Spleen (tissue), 11 donors: ENCODE measurements around the gene LY86. TPM values are rescaled to one million over a fixed set of nuclear protein-coding genes. Genes with fewer than 3 reads are reported as not detected.

Source experiments
- DNase-seq: peaks from one replicate; pipeline ENCODE4 v3.0.0-alpha.2; 2020
- H3K27ac ChIP-seq, 8 donors: fragments of 200-600 bp; sonication (generic) in 7 of 8; 1 replicate in 4 of 8; 2 replicates in 4 of 8; pipeline versions ENCODE4 v1.5.0 to v1.8.0; 2016 to 2021; ENCODE audit warnings: inconsistent platforms in 4 of 8, mild to moderate bottlenecking in 4 of 8, moderate library complexity in 1 of 8
- H3K27me3 ChIP-seq, 7 donors: fragments of 200-600 bp; sonication (generic) in 6 of 7; replicated peaks in 1 of 7; 1 replicate in 4 of 7; 2 replicates in 3 of 7; pipeline versions ENCODE4 v1.5.0 to v1.8.0; 2016 to 2021; ENCODE audit warnings: inconsistent platforms in 3 of 7, mild to moderate bottlenecking in 1 of 7
- H3K36me3 ChIP-seq, 6 donors: fragments of 200-600 bp; sonication (generic) in 5 of 6; 1 replicate in 4 of 6; 2 replicates in 2 of 6; pipeline versions ENCODE4 v1.5.0 to v1.8.0; 2016 to 2021; ENCODE audit warnings: inconsistent platforms in 2 of 6
- H3K4me1 ChIP-seq, 6 donors: fragments of 200-600 bp; sonication (generic) in 5 of 6; 1 replicate in 3 of 6; 2 replicates in 3 of 6; pipeline versions ENCODE4 v1.5.0 to v1.8.0; 2016 to 2021; ENCODE audit warnings: inconsistent platforms in 3 of 6
- H3K4me3 ChIP-seq, 8 donors: fragments of 200-600 bp; sonication (generic) in 7 of 8; 1 replicate in 4 of 8; 2 replicates in 4 of 8; pipeline versions ENCODE4 v1.5.0 to v1.8.0; 2016 to 2021; ENCODE audit warnings: inconsistent platforms in 4 of 8, mild to moderate bottlenecking in 4 of 8, moderate library complexity in 2 of 8
- H3K9me3 ChIP-seq, 8 donors: fragments of 200-600 bp; sonication (generic) in 7 of 8; 1 replicate in 4 of 8; 2 replicates in 4 of 8; pipeline versions ENCODE4 v1.5.0 to v1.8.0; 2016 to 2021; ENCODE audit warnings: inconsistent platforms in 4 of 8
- CTCF ChIP-seq, 11 experiments: fragments of 200-600 bp in 7 of 11; fragments of 450-650 bp in 4 of 11; sonication (generic) in 4 of 11; IDR thresholded peaks in 8 of 11; conservative IDR thresholded peaks in 3 of 11; 1 replicate in 7 of 11; 2 replicates in 4 of 11; pipeline versions ENCODE4 v1.4.0 to v1.8.0; 2016 to 2021; ENCODE audit warnings: antibody characterized with exemption in 11 of 11, inconsistent platforms in 4 of 11, mild to moderate bottlenecking in 1 of 11
- POLR2A ChIP-seq, 3 donors: fragments of 450-650 bp; IDR thresholded peaks; one replicate each; pipeline ENCODE4 v1.5.1; 2017; ENCODE audit warnings: antibody characterized with exemption in 3 of 3, mild to moderate bottlenecking in 1 of 3
- POLR2AphosphoS5 ChIP-seq, 3 donors: sonication (generic); formaldehyde crosslinking; IDR thresholded peaks; one replicate each; pipeline ENCODE4 v1.5.1; 2017; ENCODE audit warnings: antibody characterized with exemption in 3 of 3
- WGBS, 5 donors: extraction: QIAGEN DNeasy Blood & Tissue Kit in 3 of 5; methylation state at CpG; one replicate each; pipeline versions ENCODE4 v1.1.5 to v1.1.7; 2013 to 2018; 5-methylcytosine and 5-hydroxymethylcytosine counted together
- intact Hi-C: fragments of 100-400 bp; cut with DNase I; formaldehyde crosslinking; loops from one replicate; pipeline ENCODE4 v1.15.0; 2023; ENCODE audit warnings: low total_unique reads
- polyA plus RNA-seq, 3 donors: library from polyadenylated mRNA; stranded (reverse); fragments of 200-250 nt; gene quantifications; one replicate each; pipeline ENCODE4 v1.2.1, GENCODE V29; 2013
- total RNA-seq, 7 donors: library from RNA; depleted of rRNA in 3 of 7; stranded (reverse); fragments of >200 nt in 3 of 7; fragmentation: NEBNext Ultra II Directional in 4 of 7; extraction: Animal tissue kit (Norgen Biotek cat#: 25700) in 4 of 7; gene quantifications; one replicate each; pipeline versions ENCODE4 v1.1.0 to v1.2.1, GENCODE V29; 2016 to 2021
- donor health status: healthy with polysubstance abuse.
- donor health status: DM: no; HTN: no; CAD: no; lungs with moderate emphysema.
- donor health status: DM: no; HTN: no; CAD: no.
- donor health status: Bipolar disorder and iron deficiency.
- donor health status: healthy.
- donor health status: DM: no; HTN: no; CAD: no.
- donor health status: DM: yes; HTN: yes; CAD: no.

Gene LY86
- total and polyA plus RNA-seq, 10 donors, result 31.7 to 145 (median 70.2) TPM

- WGBS, 5 donors, result 22 to 26% (median 26%) methylated on average over 13 to 14 of the region's 14 CpGs
- TF ChIP-seq CTCF (IDR thresholded peaks at IDR 0.05 in 8 of 11, conservative IDR thresholded peaks at IDR 0.05 in 3 of 11) (peak; percentile 89 to 99 (median 96)), POLR2AphosphoS5 (IDR thresholded peaks at IDR 0.05) (no peak), POLR2A (IDR thresholded peaks at IDR 0.05) (no peak)
- no peak overlapping the region for H3K27ac ChIP-seq
- intact Hi-C loops, result no loop called here
- H3K36me3 ChIP-seq, result no peaks in the 10 kb centered on the region
- H3K4me3 ChIP-seq, result peak overlapping the region; percentile 24 to 67 (median 40)
- H3K9me3 ChIP-seq, result peaks cover 0 to 4% (median 2%) of the 10 kb centered on the region in 8 donors
- H3K4me1 ChIP-seq, result peaks cover 9 to 22% (median 15%) of the 10 kb centered on the region in 6 donors
- peak; percentile 94 for DNase-seq
- peaks cover 0 to 56% (median 20%) of the 10 kb centered on the region in 7 donors for H3K27me3 ChIP-seq
Measured at GRCh38 chr6:6547110-6547879, 41.2 kb upstream of the LY86 start.

- intact Hi-C loops, result loop anchor here (10.0 kb wide), 1 partner anchor 99 kb away; no protein-coding TSS in a partner anchor
Measured at GRCh38 chr6:6556161-6556737, 32.3 kb upstream of the LY86 start.

GRCh38 chr6:6556738-6557503, 31.6 kb upstream of the LY86 start:
- Histone ChIP-seq H3K4me3 (no peak overlapping the region), H3K27ac (no peak overlapping the region), H3K9me3 (no peaks in the 10 kb centered on the region), H3K4me1 (peaks cover 0 to 12% (median 4%) of the 10 kb centered on the region in 6 donors), H3K36me3 (no peaks in the 10 kb centered on the region), H3K27me3 (no peaks in the 10 kb centered on the region)
- peak in 1 of 3 donors; percentile 11 for TF ChIP-seq POLR2AphosphoS5 (IDR thresholded peaks at IDR 0.05)
- peak in 10 of 11 experiments; percentile 43 to 91 (median 82) for TF ChIP-seq CTCF (IDR thresholded peaks at IDR 0.05 in 8 of 11, conservative IDR thresholded peaks at IDR 0.05 in 3 of 11)
- TF ChIP-seq POLR2A (IDR thresholded peaks at IDR 0.05), result no peak
- intact Hi-C loops, result loop anchor here (10.0 kb wide), 1 partner anchor 98 kb away; no protein-coding TSS in a partner anchor
- whole genome bisulfite sequencing, 5 donors, result 52 to 59% (median 57%) methylated on average over 9 to 10 of the region's 10 CpGs
- no peak for DNase-seq

More at GRCh38 chr6:6556161-6556737, 32.3 kb upstream of the LY86 start:
- WGBS, 5 donors, result 51 to 66% (median 61%) methylated on average over 7 of the region's 7 CpGs
- Histone ChIP-seq H3K4me3 (no peak overlapping the region), H3K27me3 (no peaks in the 10 kb centered on the region), H3K27ac (no peak overlapping the region), H3K36me3 (no peaks in the 10 kb centered on the region), H3K9me3 (no peaks in the 10 kb centered on the region), H3K4me1 (peaks cover 0 to 12% (median 4%) of the 10 kb centered on the region in 6 donors)
- DNase-seq, result no peak
- no peak for TF ChIP-seq POLR2A (IDR thresholded peaks at IDR 0.05)
- TF ChIP-seq POLR2AphosphoS5 (IDR thresholded peaks at IDR 0.05), result no peak
- TF ChIP-seq CTCF (IDR thresholded peaks at IDR 0.05 in 8 of 11, conservative IDR thresholded peaks at IDR 0.05 in 3 of 11), result no peak
